CD14-positive monocyte (primary cell): ENCODE measurements around the gene SCN9A. TPM values are rescaled to one million over a fixed set of nuclear protein-coding genes. Genes with fewer than 3 reads are reported as not detected.
"Not testable (repeated sequence)": the region's sequence is repeated elsewhere in the genome, so short reads cannot be mapped to it uniquely, and the experiment has no call there.

ENCODE experiments used
- DNase-seq, 3 donors: peaks; one replicate each; pipeline ENCODE4 v3.0.0-alpha.2; 2011 to 2022
- H2AFZ ChIP-seq: 2 replicates; pipeline ENCODE4 v1.6.0; 2012; ENCODE audit warnings: mild to moderate bottlenecking, low read depth, low read length, inconsistent platforms; ENCODE audit not compliant: insufficient read depth, poor library complexity, severe bottlenecking
- H3K27ac ChIP-seq, 2 donors: 1 replicate in 1 of 2; 2 replicates in 1 of 2; pipeline ENCODE4 v1.5.1; 2012 to 2013; ENCODE audit warnings: low read length in 2 of 2, control low read depth in 1 of 2, inconsistent platforms in 1 of 2, low read depth in 1 of 2, mild to moderate bottlenecking in 1 of 2
- H3K27me3 ChIP-seq, 2 donors: one replicate each; pipeline versions ENCODE4 v1.6.0 to v1.6.1; 2011 to 2013; ENCODE audit warnings: low read length in 2 of 2; ENCODE audit not compliant: control insufficient read depth in 2 of 2, insufficient read depth in 2 of 2
- H3K36me3 ChIP-seq, 2 donors: replicated peaks in 1 of 2; 1 replicate in 1 of 2; 2 replicates in 1 of 2; pipeline versions ENCODE4 v1.5.1 to v1.6.1; 2012 to 2013; ENCODE audit warnings: low read length in 2 of 2, control low read depth in 1 of 2, inconsistent platforms in 1 of 2, mild to moderate bottlenecking in 1 of 2; ENCODE audit not compliant: insufficient read depth in 2 of 2, control insufficient read depth in 1 of 2
- H3K4me1 ChIP-seq, 2 donors: 1 replicate in 1 of 2; 2 replicates in 1 of 2; pipeline versions ENCODE4 v1.5.1 to v1.6.1; 2012 to 2013; ENCODE audit warnings: low read length in 2 of 2, control low read depth in 1 of 2, inconsistent platforms in 1 of 2, mild to moderate bottlenecking in 1 of 2, moderate library complexity in 1 of 2; ENCODE audit not compliant: insufficient read depth in 2 of 2, control insufficient read depth in 1 of 2
- H3K4me2 ChIP-seq: replicated peaks from 2 replicates; pipeline ENCODE3; 2012; ENCODE audit warnings: low read length, moderate library complexity, mild to moderate bottlenecking; ENCODE audit not compliant: poor library complexity, severe bottlenecking; ENCODE audit errors: extremely low read depth
- H3K4me3 ChIP-seq, 3 experiments: fragments of 200-600 bp in 1 of 3; sonication (generic) in 1 of 3; replicated peaks in 1 of 3; 1 replicate in 2 of 3; 2 replicates in 1 of 3; pipeline ENCODE4 v1.5.1; 2011 to 2013; ENCODE audit warnings: low read length in 3 of 3, mild to moderate bottlenecking in 3 of 3, control low read depth in 2 of 3, low read depth in 2 of 3, inconsistent platforms in 1 of 3, moderate library complexity in 1 of 3
- H3K79me2 ChIP-seq: 2 replicates; pipeline ENCODE4 v1.6.0; 2012; ENCODE audit warnings: mild to moderate bottlenecking, control low read depth, inconsistent platforms, low read length, moderate library complexity; ENCODE audit not compliant: insufficient read depth
- H3K9ac ChIP-seq: 2 replicates; pipeline ENCODE4 v1.6.0; 2017; ENCODE audit warnings: low read length, mild to moderate bottlenecking; ENCODE audit not compliant: insufficient read depth, poor library complexity, severe bottlenecking
- H3K9me3 ChIP-seq, 2 donors: replicated peaks in 1 of 2; 1 replicate in 1 of 2; 2 replicates in 1 of 2; pipeline versions ENCODE4 v1.5.1 to v1.6.1; 2012 to 2013; ENCODE audit warnings: low read length in 2 of 2, control low read depth in 1 of 2; ENCODE audit not compliant: control insufficient read depth in 1 of 2, insufficient read depth in 1 of 2
- H4K20me1 ChIP-seq: 2 replicates; pipeline ENCODE4 v1.6.0; 2012; ENCODE audit warnings: mild to moderate bottlenecking, low read length, control low read depth, moderate library complexity; ENCODE audit not compliant: insufficient read depth
- H3K27ac Mint-ChIP-seq, 7 donors: one replicate each; pipeline ENCODE4 v1.8.0; 2020; ENCODE audit warnings: mild to moderate bottlenecking in 7 of 7, mixed read lengths in 7 of 7, moderate library complexity in 6 of 7, inconsistent platforms in 2 of 7
- H3K27me3 Mint-ChIP-seq, 3 donors: one replicate each; pipeline ENCODE4 v1.8.0; 2021 to 2022; ENCODE audit warnings: low read depth in 3 of 3, mild to moderate bottlenecking in 3 of 3, mixed read lengths in 3 of 3, moderate library complexity in 3 of 3, inconsistent platforms in 1 of 3
- H3K36me3 Mint-ChIP-seq, 2 donors: one replicate each; pipeline ENCODE4 v1.8.0; 2020; ENCODE audit warnings: mixed read lengths in 2 of 2, inconsistent platforms in 1 of 2, mild to moderate bottlenecking in 1 of 2
- H3K4me1 Mint-ChIP-seq: one replicate; pipeline ENCODE4 v1.8.0; 2020; ENCODE audit warnings: mild to moderate bottlenecking, mixed read lengths
- H3K4me3 Mint-ChIP-seq, 2 donors: one replicate each; pipeline ENCODE4 v1.8.0; 2020; ENCODE audit warnings: mild to moderate bottlenecking in 2 of 2, mixed read lengths in 2 of 2, moderate library complexity in 1 of 2
- H3K9me3 Mint-ChIP-seq, 7 donors: one replicate each; pipeline ENCODE4 v1.8.0; 2020 to 2022; ENCODE audit warnings: mixed read lengths in 7 of 7, mild to moderate bottlenecking in 6 of 7, moderate library complexity in 6 of 7, inconsistent platforms in 2 of 7
- WGBS: methylation state at CpG from one replicate; pipeline ENCODE4 v1.1.5; 2013; ENCODE audit warnings: missing lambda C conversion rate; ENCODE audit not compliant: insufficient coverage; 5-methylcytosine and 5-hydroxymethylcytosine counted together
- intact Hi-C, 2 donors: fragments of 100-400 bp; cut with micrococcal nuclease; formaldehyde crosslinking; loops; one replicate each; pipeline versions ENCODE4 v1.15.0 to v1.15.1; 2023
- polyA plus RNA-seq, 3 donors: library from polyadenylated mRNA; depleted of rRNA in 1 of 3; unstranded in 2 of 3; stranded (reverse) in 1 of 3; fragments of 300-500 nt in 2 of 3; fragments of >200 nt in 1 of 3; fragmentation: Illumina TruSeq in 2 of 3; gene quantifications; 1 replicate in 2 of 3; 2 replicates in 1 of 3; pipeline ENCODE4 v1.2.3, GENCODE V29; 2012 to 2021
- TF ChIP-seq, protein P1 (sequence below): fragments of 200-600 bp; IDR thresholded peaks from one replicate; pipeline ENCODE4 v1.8.0; 2022; ENCODE audit warnings: antibody characterized with exemption, mild to moderate bottlenecking

The SCN9A gene
- polyA plus RNA-seq, 3 donors, result 0.24 to 0.67 (median 0.26) TPM

DNA sequence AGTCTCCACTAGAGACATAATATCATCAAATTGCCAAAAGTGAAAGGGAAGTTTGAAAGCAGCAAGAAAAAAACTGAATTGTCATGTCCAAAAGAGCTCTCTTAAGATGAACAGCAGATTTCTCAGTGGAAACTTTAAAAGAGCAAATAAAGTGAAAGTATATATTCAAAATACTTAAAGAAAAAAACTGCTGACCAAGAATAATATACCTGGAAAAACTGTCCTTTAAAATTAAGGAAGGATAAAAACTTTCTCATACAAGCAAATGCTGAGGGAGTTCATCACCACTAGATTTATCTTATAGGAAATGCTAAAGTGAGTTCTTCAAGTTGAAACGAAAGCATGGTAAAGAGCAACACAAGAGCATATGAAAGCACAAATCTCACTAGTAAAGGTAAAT is 164.7 kb downstream of the SCN9A start:
- Histone ChIP-seq H2AFZ (no peak overlapping the region), H3K27me3 (no peaks in the 10 kb centered on the region), H3K27ac (no peak overlapping the region), H3K9me3 (peaks cover 0 to 14% of the 10 kb centered on the region in 2 donors), H3K9ac (no peak overlapping the region), H3K4me3 (no peak overlapping the region), H3K4me2 (no peak overlapping the region), H3K79me2 (no peaks in the 10 kb centered on the region), H4K20me1 (no peaks in the 10 kb centered on the region), H3K36me3 (no peaks in the 10 kb centered on the region), H3K4me1 (no peaks in the 10 kb centered on the region)
- no peak for DNase-seq
- TF ChIP-seq, protein P1, sequence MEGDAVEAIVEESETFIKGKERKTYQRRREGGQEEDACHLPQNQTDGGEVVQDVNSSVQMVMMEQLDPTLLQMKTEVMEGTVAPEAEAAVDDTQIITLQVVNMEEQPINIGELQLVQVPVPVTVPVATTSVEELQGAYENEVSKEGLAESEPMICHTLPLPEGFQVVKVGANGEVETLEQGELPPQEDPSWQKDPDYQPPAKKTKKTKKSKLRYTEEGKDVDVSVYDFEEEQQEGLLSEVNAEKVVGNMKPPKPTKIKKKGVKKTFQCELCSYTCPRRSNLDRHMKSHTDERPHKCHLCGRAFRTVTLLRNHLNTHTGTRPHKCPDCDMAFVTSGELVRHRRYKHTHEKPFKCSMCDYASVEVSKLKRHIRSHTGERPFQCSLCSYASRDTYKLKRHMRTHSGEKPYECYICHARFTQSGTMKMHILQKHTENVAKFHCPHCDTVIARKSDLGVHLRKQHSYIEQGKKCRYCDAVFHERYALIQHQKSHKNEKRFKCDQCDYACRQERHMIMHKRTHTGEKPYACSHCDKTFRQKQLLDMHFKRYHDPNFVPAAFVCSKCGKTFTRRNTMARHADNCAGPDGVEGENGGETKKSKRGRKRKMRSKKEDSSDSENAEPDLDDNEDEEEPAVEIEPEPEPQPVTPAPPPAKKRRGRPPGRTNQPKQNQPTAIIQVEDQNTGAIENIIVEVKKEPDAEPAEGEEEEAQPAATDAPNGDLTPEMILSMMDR, result no peak
- Mint-ChIP-seq H3K27me3 (no peaks in the 10 kb centered on the region), H3K9me3 (peaks cover 11 to 25% (median 15%) of the 10 kb centered on the region in 7 donors), H3K4me1 (no peaks in the 10 kb centered on the region), H3K36me3 (no peaks in the 10 kb centered on the region), H3K4me3 (no peak overlapping the region), H3K27ac (no peak overlapping the region)
- no CpG with 5 or more reads among the region's 1 CpG for WGBS
- intact Hi-C loops, result no loop called here

DNA sequence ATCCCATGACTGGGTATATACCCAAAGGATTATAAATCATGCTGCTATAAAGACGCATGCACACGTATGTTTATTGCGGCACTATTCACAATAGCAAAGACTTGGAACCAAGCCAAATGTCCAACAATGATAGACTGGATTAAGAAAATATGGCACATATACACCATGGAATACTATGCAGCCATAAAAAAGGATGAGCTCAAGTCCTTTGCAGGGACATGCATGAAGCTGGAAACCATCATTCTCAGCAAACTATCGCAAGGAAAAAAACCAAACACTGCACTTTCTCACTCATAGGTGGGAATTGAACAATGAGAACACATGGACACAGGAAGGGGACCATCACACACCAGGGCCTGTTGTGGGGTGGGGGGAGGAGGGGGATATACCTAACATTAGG is 165.8 kb downstream of the SCN9A start:
- H3K79me2 ChIP-seq, H3K4me3 Mint-ChIP-seq: not testable (repeated sequence)
- WGBS, result no CpG with 5 or more reads among the region's 4 CpGs

DNA sequence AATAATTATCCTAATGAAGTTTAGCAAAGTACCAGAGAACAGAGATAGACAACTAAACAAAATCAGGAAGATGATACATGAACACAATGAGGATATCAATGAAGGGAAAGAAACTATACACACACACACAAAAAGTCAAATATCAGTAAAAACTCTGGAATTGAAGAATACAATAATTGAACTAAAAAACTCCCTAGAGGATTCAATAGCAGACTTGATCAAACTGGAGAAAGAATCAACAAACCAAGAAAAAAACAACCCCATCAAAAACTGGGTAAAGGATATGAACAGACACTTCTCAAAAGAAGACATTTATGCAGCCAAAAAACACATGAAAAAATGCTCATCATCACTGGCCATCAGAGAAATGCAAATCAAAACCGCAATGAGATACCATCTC is 166.4 kb downstream of the SCN9A start:
- H3K27ac Mint-ChIP-seq, H3K9ac ChIP-seq, H3K36me3 ChIP-seq, H3K36me3 Mint-ChIP-seq, H4K20me1 ChIP-seq, H2AFZ ChIP-seq, H3K4me3 ChIP-seq, H3K4me1 ChIP-seq, H3K4me2 ChIP-seq, intact Hi-C loops, H3K27me3 Mint-ChIP-seq, DNase-seq, H3K4me1 Mint-ChIP-seq, H3K27me3 ChIP-seq, H3K27ac ChIP-seq, H3K4me3 Mint-ChIP-seq, H3K79me2 ChIP-seq: not testable (repeated sequence)
- WGBS, result no CpG with 5 or more reads among the region's 1 CpG
- peaks cover 2 to 29% (median 16%) of the 10 kb centered on the region in 7 donors for H3K9me3 Mint-ChIP-seq
- peaks cover 0 to 11% of the 10 kb centered on the region in 2 donors for H3K9me3 ChIP-seq

More for the DNA sequence above, 165.8 kb downstream of the SCN9A start:
- peaks cover 0 to 14% of the 10 kb centered on the region in 2 donors for H3K9me3 ChIP-seq
- H3K27me3 ChIP-seq, H3K27ac Mint-ChIP-seq, H2AFZ ChIP-seq, H3K4me1 Mint-ChIP-seq, DNase-seq, H3K27me3 Mint-ChIP-seq, H4K20me1 ChIP-seq, H3K36me3 Mint-ChIP-seq, H3K36me3 ChIP-seq, intact Hi-C loops, H3K9ac ChIP-seq, H3K4me3 ChIP-seq, H3K4me2 ChIP-seq, H3K27ac ChIP-seq, H3K4me1 ChIP-seq: not testable (repeated sequence)
- peaks cover 6 to 28% (median 16%) of the 10 kb centered on the region in 7 donors for H3K9me3 Mint-ChIP-seq

DNA sequence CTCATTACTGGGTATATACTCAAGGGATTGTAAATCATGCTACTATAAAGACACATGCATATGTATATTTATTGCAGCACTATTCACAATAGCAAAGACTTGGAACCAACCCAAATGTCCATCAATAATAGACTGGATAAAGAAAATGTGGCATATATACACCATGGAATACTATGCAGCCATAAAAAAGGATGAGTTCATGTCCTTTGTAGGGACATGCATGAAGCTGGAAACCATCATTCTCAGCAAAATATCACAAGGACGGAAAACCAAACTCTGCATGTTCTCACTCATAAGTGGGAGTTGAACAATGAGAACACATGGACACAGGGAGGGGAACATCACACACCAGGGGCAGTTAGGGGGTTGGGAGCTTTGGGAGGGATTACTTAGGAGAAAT is 169.6 kb downstream of the SCN9A start:
- H3K27me3 ChIP-seq, H3K36me3 ChIP-seq, H3K27me3 Mint-ChIP-seq, H3K27ac Mint-ChIP-seq, H3K36me3 Mint-ChIP-seq, H3K4me2 ChIP-seq, H3K79me2 ChIP-seq, H3K4me1 Mint-ChIP-seq, DNase-seq, H3K27ac ChIP-seq, H3K4me3 ChIP-seq, H3K4me1 ChIP-seq, H4K20me1 ChIP-seq, H3K9me3 ChIP-seq, H3K4me3 Mint-ChIP-seq, H2AFZ ChIP-seq, H3K9ac ChIP-seq, intact Hi-C loops: not testable (repeated sequence)
- WGBS, result no CpG with 5 or more reads among the region's 1 CpG
- peaks cover 2 to 25% (median 14%) of the 10 kb centered on the region in 7 donors for H3K9me3 Mint-ChIP-seq
